ENCODE data around the gene NUDT5. TPM values are rescaled to one million over a fixed set of nuclear protein-coding genes. Genes with fewer than 3 reads are reported as not detected.

The NUDT5 gene
- total RNA-seq, 2 donors from 2014 or later = 10.8 to 12.8 TPM

- Histone ChIP-seq H3K9me3 (no peaks in the 10 kb centered on the region), H3K36me3 (peaks cover 23% of the 10 kb centered on the region), H3K27ac (no peak overlapping the region), H3K27me3 (no peaks in the 10 kb centered on the region), H3K4me3 (no peak overlapping the region), H3K4me1 (no peaks in the 10 kb centered on the region)
- DNase-seq (ENCODE audit: low spot score) = no peak
- no peak for TF ChIP-seq CTCF (IDR thresholded peaks at IDR 0.05)
Observed at GRCh38 chr10:12186323-12186722, 9.4 kb downstream of the NUDT5 start.

GRCh38 chr10:12184165-12184564 is 11.5 kb downstream of the NUDT5 start:
- Histone ChIP-seq H3K4me3 (no peak overlapping the region), H3K27me3 (no peaks in the 10 kb centered on the region), H3K9me3 (no peaks in the 10 kb centered on the region), H3K27ac (no peak overlapping the region), H3K36me3 (peaks cover 30% of the 10 kb centered on the region), H3K4me1 (no peaks in the 10 kb centered on the region)
- TF ChIP-seq CTCF (IDR thresholded peaks at IDR 0.05) = no peak
- DNase-seq (ENCODE audit: low spot score) = peak; percentile 11

GRCh38 chr10:12181065-12181775 is 14.5 kb downstream of the NUDT5 start:
- no peak overlapping the region for H3K4me3 ChIP-seq
- no peaks in the 10 kb centered on the region for H3K4me1 ChIP-seq
- no peak for DNase-seq (ENCODE audit: low spot score)
- H3K27me3 ChIP-seq = no peaks in the 10 kb centered on the region
- TF ChIP-seq CTCF (IDR thresholded peaks at IDR 0.05) = no peak
- H3K36me3 ChIP-seq = peaks cover 52% of the 10 kb centered on the region
- H3K9me3 ChIP-seq = no peaks in the 10 kb centered on the region
- H3K27ac ChIP-seq = no peak overlapping the region

- no peak for TF ChIP-seq CTCF (IDR thresholded peaks at IDR 0.05)
- Histone ChIP-seq H3K9me3 (no peaks in the 10 kb centered on the region), H3K4me1 (no peaks in the 10 kb centered on the region), H3K27ac (no peak overlapping the region), H3K4me3 (no peak overlapping the region), H3K27me3 (no peaks in the 10 kb centered on the region), H3K36me3 (peaks cover 52% of the 10 kb centered on the region)
- no peak for DNase-seq (ENCODE audit: low spot score)
Observed at GRCh38 chr10:12180221-12180974, 15.3 kb downstream of the NUDT5 start.

- H3K4me1 ChIP-seq = no peaks in the 10 kb centered on the region
- H3K36me3 ChIP-seq = peaks cover 53% of the 10 kb centered on the region
- no peaks in the 10 kb centered on the region for H3K9me3 ChIP-seq
- TF ChIP-seq CTCF (IDR thresholded peaks at IDR 0.05) = no peak
- DNase-seq (ENCODE audit: low spot score) = no peak
- H3K27me3 ChIP-seq = no peaks in the 10 kb centered on the region
- H3K27ac ChIP-seq = no peak overlapping the region
- no peak overlapping the region for H3K4me3 ChIP-seq
Observed at GRCh38 chr10:12179606-12180170, 16.0 kb downstream of the NUDT5 start.
